NCI-H187 (cell line): ENCODE measurements around the gene GPN2.
"Not testable (repeated sequence)": the region's sequence is repeated elsewhere in the genome, so short reads cannot be mapped to it uniquely, and the experiment has no call there.

ENCODE experiments used
- DNase-seq, 2 experiments: peaks; one replicate each; lab custom pipeline; 2025; lab: John Stamatoyannopoulos, UW

Gene GPN2

DNA sequence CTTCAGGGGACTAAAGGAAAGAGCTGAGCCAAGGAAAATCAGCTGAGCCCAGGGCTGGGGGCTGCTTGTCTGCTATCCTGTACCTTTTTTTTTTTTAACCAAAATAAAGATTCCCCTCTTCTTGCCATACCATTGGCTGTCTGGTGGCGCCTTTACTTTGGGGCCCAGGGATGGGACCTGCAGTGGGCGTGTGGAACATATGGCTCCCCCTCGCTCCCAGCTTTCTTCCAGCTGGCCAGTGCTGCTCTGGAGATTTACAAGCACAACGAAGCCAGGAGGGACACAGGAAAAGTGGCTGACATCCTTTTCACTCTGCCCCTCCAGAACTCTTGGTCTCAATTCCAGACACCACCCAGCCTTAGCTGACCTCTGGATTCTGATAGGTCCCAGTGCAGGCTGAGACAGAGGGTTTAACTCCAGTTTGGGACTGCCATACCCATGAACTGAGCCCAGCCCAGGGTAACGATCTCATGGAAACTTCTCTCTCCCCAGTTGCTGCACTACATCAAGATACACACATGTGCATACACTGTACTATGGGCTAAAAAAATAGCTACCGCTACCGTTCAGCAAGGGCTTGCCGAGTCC, 32.5 kb downstream of the GPN2 start:
- DNase-seq = no peak

DNA sequence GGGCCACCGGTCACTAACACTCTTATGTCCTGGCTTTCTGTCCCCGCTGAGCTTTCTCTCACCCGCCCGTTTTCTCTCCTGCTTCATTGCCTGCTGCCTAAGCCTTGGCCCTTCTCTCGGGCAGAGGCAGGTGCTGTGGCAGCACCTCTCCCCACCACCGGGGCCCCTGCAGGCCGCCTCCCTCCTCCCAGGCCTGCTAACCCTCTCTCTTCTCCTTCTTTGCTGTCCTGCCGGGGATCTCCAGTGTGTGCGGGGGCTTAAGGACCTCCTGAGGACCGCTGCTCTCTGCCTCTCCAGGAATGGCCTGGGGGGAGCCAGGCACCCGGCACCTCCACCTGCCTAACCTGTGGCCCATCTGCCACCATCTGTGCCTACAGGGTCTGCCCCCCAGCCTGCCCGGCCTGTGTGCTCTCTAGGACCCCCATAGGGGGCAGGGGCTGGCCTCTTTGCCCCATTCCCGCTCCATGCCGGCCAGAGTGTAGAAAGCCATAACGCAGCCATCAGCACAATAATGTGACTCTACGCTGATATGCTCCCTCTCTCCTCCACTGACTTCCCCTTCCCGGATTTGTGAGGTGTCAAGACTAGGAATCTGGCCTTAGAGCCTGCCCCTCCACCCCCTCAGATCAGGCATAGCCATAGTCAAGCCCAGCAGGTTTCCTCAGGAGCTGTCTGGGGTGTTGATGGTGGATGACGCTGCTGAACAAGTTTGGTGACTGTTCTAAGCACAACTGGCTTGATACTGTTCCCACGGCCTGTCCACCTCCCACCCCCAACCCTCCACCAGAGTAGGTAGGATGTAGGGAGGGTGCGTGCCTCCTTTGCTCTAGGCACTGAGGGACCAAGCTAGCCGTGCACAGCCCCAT, 33.2 kb downstream of the GPN2 start:
- no peak for DNase-seq

DNA sequence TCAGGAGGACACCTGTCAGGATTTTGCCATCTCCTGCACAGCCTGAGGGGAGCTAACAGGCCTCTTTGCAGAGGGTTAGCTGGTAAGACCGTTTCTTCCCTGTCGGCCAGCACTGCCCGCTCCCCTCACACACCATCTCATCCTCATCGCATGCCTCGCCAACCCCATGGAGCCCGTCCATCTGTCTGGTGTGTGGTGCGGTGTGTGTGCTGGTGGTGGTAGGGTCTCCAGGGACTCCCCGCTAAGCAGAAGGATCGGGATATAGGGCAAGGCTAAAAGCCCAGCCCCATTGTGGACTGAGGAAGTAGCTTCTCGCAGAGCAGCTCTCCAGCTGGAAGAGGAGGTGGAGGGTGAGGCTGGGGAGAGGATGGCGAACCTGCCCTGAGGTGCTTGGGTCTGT, 33.9 kb downstream of the GPN2 start:
- DNase-seq = no peak

DNA sequence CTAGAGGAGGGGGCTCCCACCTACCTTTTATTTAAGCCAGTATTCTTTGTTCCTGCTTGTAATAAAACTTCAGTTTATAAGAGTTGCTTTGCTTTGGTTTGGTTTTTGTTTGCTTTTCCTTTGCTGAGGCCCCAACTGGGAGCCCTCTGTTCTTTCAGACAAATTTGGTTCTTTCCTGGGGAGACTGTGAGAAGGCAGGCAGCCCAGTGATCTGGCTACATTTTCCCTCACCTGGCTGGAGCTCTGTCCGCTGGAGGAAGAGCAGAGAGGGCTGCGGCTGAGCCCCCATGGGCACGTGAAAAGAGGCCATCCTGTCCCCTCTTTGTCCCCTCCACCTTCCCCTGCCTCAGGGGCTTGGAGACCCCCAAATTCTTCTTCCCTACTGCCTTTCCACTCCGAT, 34.4 kb downstream of the GPN2 start:
- DNase-seq = no peak

DNA sequence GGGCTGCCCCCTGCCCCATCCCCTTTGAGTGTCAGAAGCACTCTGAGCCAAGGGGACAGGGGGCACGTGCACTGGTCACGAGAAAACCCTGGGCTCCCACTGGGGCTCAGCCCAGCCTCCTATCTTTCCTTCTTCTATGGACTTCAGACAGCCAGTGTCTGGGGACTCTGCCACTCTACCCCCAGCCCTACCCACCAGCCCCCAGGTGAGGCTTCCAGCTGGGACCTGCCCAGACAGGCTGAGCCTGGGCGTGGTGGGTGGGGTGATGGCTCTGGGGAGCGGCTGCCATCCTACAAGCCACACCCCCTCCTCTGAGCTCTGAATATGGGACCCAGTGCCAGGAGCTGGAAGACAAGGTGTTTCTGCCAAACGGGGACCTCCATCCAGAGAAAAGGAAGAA, 35.2 kb downstream of the GPN2 start:
- no peak for DNase-seq

DNA sequence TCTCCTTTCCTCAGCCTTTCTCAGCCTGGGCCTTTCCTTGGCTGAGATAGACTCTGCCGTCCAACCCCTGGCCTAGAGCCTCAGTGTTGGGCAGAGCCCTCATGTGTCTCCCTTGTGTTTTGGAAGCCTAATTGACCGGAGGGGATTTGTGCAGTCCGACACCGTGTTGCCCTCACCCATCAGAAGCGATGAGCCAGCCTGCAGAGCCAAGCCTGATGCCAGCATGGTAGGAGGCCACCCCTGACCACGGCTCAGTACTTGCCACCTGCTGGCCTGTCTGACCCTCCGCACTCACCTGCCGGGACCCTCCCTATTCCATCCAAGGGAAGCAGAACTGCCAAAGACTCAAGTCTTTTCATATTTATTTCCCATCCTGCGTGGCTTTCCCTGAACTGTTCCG, 36.5 kb downstream of the GPN2 start:
- no peak for DNase-seq

DNA sequence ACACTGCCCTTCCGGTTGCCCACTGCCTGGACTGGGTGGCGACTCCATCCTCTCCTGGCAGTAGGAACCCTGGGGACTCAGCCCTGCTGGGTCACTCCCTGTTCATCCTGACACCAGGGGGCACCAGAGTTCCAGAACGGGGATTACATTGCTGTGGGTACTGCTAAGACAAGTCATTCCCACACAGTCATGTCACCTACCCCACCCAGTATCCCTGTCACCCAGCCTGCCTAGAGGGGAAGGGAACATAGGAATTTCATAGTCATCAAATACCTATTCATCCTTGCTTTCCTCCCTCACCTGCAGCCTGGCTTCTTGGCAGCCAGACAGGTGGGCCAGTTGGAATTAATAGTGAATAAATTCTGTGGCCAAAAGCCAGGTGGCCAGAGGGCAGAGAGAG, 36.9 kb downstream of the GPN2 start:
- DNase-seq = peak; percentile 34 to 43

DNA sequence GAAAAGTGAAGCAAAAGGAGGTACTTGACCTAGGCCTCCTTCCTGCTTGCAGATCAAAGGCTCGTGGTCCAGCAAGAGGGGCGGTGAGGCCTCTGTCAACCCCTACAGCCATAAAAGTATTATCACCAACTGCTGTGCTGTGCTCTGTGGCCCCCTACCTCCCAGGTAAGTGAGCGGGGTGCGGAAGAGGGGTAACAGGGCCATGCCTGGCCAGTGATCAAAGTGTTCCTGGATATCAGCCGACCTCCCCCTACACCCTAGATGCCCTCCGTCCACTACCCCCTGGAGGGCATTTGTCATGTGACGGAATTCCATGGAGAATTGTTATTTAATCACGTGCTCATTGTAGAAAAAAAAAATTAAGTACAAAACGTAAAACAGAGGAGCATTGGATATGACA, 37.4 kb downstream of the GPN2 start:
- no peak for DNase-seq

DNA sequence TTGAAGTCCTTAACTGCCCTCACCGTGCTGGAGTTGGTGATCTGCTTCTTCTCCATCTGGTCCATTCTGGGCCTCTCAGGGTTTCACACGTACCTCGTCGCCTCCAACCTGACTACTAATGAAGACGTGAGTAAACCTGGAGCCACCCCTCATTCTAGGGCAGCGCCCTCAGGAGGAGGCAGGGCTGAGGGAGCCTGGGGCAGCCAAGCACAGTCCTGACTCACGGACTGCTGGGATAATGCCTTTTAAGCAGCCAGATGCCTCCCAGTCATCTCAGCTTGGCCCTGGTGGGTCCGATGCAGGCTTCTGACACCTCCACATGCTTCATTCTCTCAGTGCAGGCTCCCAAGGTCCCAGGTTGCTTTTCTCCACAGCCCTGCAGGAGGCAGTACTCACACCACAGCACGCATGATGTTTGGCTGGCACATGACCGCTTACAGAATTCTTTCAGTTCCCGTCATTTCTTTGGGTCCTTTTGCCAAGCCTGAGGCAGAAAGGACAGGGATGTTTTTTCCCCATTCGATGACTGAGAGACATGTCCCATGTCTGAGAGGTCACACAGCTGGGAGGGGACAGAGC, 38.9 kb downstream of the GPN2 start:
- no peak for DNase-seq

DNA sequence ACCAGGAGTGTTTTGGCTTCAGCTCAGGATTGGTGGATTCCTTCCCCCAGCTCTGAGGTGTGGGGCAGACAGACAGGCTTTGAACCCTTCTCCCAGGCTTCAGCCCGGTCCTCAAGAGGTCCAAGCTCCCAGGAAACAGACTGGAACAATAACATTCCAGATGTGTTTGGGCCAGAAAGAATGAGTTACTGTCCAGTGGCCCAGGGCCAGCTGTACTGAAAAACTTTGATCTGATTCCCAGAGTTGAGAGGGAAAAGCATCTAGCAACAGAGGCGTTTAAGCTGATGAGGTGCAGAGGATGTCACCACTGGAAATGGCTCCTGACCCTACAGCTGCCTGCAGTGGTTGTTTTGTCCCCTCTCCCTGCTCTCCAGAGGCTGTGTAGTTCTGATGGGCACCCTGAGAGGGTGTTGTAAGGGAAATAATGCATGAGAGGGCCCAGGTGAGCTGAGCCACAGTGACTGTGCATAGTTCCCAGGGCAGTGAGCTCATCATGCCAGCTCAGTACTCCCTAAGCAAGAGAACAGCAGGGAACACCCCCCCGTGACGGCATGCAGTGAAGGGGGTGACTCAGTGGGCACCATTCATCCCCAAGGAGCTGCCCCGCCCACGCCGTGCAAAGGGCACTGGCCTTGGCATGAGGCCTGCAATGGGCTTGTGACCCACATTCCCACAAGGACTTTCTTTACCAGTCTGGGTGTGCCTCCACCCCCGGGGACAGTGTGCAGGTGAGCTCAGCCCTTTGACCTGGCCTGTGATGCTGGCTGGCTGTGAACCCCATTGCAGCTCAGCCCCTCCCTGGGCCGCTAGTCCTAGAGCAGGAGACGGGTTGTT, 40.9 kb downstream of the GPN2 start:
- no peak for DNase-seq

DNA sequence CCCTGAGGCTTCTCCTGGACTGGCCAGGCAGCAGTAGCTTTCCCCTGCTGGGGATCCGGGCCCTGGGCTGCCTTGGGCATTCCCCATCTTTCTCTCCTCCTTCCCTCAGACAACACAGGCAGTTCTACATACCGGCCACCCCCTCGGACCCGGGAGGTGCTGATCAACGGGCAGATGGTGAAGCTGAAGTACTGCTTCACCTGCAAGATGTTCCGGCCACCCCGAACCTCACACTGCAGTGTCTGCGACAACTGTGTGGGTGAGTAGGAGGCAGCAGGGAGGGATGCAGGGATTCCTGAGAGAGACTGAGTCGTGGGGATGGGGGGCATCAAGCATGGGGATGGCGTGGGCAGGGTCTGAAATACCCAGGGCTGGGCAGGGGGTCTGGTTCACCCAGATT, 41.6 kb downstream of the GPN2 start:
- no peak for DNase-seq

DNA sequence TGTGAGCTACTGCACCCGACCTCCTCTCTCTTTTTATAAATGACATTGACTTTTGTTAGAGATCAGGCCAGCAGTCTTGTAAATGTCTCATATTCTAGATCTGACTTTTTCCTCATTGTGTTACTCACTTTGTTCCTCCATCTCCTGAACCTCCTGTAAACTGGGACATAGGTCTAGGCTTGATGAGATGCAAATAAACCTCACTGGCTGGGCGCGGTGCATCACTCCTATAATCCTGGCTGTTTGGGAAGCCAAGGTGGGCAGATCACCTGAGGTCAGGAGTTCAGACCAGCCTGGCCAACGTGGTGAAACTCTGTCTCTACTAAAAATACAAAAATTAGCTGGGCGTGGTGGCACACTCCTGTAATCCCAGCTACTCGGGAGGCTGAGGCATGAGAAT, 42.3 kb downstream of the GPN2 start:
- not testable (repeated sequence) for DNase-seq

DNA sequence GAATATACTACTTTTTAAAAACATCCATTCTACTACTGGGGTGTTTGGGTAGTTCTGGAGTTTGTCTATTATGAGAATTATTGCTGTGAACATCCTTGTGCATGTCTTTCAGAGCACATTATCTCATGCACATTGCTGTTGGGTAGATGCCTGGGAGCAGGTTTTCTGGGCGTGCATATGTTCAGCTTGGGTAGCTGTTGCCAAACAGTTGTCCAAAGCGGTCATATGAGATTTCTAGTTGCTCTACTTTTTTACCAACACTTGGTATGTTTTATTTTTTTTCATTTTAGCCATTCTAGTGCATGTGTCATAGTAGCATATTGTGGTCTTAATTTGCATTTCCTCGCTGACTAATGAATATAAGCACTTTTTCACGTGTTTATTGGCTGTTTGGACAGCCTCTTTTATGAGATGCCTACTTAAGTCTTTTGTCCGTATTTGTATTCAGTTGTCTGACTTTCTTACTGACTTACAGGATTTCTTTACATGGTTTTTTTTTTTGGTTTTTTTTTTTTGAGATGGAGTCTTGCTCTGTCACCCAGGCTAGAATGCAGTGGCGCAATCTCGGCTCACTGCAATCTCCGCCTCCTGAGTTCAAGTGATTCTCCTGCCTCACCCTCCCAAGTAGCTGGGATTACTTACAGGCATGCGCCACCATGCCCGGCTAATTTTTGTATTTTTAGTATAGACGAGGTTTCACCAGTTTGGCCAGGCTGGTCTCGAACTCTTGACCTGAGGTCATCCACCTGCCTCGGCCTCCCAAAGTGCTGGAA, 45.5 kb downstream of the GPN2 start:
- DNase-seq = no peak

DNA sequence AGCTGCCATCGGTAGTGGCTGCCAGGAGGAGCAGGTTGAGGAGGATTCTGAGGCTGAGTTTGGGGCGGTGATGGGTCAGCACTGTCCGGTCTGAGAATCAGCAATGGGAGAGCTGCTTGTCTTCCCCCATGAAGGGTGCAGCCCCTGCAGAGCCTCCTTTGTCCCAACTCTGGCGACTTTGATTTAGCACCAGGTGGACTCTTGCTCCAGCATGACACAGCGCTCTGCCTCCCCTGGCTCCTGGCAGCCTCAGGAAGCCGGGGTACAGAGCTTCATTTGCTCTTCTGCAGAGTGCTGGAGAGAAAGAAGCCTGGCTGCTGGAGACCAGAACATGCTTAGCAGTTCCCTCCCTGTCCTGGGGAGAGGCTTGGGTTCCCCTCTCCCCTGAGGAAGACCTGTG, 50.3 kb downstream of the GPN2 start:
- DNase-seq = no peak

DNA sequence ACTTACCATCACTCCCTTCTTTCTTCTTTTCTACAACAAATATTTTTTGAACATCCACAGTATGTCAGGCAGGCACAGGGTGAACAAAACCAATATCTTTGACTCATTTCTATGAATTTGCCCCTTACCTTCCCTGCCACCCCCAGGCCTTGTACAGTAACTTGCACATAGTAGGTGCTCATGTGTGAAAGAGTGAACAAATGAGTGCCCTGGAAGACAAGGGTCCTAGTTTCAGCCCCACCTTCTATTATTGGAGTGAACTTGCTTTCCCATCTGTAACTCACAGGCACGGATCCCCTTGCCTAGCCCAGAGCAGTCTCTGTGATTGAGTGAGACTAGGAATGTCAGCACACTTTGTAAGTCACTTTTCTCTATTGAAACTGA, 50.8 kb downstream of the GPN2 start:
- DNase-seq = no peak

DNA sequence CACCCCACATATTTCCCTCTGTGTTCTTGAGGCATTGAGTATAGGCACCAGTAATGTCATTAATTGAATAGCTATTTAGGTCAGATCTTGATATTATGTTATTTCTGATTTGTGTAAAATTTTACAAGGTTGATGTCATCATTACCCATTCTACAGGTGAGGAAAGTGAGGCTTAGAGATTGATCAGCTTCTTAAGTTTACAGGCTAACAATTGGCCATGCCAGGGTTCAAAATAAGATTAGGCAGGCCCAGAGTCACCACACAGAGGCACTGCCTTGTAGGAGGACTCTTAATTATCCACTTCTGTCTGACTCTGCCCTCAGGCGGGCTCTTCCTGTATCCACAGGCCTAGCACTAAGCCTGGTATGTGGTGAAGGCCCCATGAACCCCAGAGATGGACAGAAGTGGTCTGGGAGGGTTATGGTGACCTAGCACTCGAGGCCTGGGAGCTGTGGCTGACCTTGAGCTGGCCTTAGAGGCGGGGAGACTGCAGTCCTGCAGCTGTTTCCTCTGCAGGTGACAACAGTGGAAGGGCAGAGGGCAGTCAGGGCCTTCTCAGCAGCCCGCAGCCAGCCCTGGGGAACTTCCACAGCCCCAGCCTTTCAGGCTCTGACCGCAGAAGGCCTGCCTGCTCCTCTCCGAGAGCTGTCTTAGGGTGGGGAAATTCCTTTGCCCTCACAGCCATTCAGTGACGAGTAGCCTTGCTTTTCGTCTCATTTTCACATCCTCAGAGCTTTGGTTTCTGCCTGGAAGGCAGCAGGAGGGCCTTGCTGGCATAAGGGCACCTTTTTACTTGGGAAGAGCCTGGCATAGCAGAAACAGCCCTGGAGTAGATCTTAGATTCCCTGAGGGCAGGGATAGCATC, 51.4 kb downstream of the GPN2 start:
- no peak for DNase-seq

DNA sequence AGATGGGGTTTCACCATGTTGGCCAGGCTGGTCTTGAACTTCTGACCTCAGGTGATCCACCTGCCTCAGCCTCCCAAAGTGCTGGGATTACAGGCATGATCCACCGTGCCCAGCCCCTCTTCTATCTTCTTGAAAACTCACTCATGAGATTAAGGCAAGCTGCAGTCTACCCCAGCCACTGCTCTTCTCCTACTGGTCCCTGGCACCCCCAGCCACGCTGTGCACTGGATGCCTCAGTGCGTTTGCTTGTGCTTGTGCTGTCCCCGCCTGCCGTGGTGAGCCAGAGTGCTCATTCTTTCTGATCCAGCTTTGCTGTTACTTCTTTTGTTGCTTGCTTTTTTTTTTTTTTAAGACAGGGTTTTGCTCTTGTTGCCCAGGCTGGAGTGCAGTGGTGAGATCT, 52.4 kb downstream of the GPN2 start:
- not testable (repeated sequence) for DNase-seq

DNA sequence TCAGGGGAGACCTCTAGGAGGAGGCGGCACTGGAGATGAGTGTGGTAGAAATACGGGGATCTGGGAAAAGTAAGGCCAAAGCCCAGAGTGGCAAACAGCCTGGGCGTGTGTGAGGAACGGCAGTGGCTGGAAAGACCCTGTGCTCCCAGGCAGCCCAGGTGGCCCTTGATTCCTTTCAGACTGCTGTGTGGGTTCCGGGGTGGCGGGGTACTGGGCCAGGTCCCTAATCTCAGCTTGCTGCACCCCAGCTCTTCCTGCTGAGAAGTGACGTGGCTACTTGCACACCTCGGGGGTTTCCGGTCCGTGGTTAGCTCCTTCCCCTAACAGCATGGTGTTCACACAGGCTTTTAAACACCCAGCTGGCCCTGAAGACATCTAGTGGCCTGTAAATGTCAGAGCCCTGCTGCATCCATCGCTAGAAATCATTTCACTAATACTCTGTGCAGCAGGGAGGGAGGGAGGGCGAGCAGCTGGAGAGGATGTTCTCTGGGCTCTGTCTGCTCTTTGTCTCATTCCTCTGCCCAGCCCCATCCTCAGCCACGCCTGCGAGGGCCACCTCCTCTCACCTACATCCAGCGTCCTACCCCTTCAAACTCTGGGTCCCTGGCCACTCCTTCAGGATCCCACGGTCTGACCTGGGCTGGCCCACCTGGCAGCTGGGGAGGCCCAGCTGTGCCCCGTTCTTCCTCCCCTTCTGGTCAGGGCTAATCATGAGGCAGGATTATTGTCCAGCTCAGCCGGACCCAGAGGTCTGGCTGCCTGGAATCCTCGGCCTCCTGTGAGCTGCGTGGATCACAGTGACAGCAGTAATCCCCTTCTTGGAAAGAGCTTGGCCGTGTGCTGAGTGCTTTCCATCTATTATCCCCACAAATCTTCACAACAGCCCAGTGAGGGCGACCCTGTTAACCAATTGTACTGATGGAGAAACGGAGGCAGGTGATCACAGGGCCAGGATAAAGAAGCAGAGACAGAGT, 56.4 kb downstream of the GPN2 start:
- no peak for DNase-seq

DNA sequence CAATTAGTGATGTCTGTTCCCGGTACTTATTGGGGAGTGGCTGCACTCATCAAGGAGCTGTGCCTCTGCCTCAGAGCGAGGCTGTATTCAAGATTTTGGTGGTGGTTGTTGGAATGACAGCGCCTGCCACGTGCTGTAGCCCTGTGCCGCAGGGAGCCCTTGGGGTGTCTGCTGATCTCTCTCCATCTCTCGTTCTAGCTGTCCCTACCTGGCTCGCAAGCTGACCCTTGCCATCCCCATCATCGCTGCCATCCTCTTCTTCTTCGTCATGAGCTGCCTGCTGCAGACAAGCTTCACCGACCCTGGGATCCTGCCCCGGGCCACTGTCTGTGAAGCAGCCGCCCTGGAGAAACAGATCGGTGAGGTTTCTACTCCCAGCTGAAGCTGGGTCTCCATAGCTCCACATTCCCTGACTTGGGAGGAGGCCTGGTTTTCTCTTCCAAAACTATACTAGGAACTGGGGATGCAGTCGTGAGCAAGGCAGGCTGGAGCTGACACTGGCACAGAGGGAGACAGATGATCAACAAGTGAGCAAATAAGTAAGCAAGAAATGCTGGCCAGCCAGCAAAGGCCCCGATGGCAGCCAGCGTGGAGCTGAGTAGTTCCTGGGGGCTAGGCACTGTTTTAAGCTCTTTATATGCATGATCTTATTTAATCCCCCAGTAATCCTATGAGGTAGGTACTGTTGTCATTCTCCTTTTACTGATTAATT, 57.7 kb downstream of the GPN2 start:
- DNase-seq = no peak
